HS-27A (cell line): ENCODE results near the gene SAP30L.

Experiments
- DNase-seq: peaks from one replicate; pipeline ENCODE4 v3.0.0-alpha.2; 2012; ENCODE audit warnings: low read depth, missing footprints

The SAP30L gene

GRCh38 chr5:154465169-154465568 is 19.4 kb downstream of the SAP30L start:
- DNase-seq, result no peak

DNA sequence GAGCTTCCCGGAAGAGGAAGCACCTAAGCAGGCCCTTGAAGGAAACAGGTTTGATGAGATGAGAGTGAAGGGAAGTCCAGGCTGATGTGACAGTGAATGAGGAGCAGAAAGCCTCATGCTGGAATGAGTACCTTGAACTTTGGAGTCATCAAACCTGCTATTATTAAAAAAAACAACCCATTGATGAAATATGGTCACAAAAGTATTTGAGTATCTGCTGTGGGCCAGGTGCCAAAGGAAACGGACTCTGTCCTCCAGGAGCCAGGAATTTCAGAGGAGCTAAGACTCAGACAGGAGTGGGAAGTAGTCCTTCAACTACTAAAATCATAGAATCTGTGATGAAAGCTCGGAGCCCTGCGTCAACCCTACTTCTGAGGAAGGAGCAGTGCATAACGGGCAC is 20.4 kb downstream of the SAP30L start:
- no peak for DNase-seq

- DNase-seq, result no peak
Observed at GRCh38 chr5:154466671-154467070, 20.9 kb downstream of the SAP30L start.

DNA sequence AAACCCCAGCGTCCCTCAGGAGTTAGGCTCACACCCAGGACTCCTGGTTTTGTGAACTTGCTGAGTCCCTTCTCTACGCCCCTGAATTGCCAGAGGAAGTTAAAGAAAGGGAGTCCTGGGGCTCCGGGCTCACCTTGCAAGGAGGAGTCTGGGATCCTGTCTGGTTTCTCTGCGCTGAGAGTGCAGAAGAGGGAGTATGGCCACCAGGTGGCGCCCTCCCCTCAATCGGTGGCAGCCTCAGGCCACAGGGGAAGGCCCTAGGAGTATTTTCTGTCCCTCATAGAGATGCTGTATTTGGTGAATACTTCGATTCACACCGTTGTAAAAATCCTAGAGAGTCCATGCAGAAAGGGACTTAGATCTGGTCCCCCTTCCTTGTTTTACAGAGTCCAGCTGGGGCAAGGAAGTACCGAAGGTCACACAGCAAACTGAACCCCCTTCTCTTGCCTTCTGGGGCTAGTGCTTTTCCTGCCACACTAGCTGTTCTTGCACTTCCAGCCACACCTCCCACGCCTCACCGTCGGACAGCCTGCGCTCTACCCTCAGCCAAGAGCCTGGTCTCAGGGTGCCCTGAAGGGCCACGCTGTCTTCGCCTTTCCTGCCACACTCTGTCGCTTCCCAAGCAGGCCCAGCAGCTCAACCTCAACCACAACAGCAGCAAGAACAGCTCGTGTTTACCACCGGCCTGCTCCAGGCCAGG is 22.0 kb downstream of the SAP30L start:
- no peak for DNase-seq

GRCh38 chr5:154470137-154470536 is 24.3 kb downstream of the SAP30L start:
- DNase-seq, result no peak

DNA sequence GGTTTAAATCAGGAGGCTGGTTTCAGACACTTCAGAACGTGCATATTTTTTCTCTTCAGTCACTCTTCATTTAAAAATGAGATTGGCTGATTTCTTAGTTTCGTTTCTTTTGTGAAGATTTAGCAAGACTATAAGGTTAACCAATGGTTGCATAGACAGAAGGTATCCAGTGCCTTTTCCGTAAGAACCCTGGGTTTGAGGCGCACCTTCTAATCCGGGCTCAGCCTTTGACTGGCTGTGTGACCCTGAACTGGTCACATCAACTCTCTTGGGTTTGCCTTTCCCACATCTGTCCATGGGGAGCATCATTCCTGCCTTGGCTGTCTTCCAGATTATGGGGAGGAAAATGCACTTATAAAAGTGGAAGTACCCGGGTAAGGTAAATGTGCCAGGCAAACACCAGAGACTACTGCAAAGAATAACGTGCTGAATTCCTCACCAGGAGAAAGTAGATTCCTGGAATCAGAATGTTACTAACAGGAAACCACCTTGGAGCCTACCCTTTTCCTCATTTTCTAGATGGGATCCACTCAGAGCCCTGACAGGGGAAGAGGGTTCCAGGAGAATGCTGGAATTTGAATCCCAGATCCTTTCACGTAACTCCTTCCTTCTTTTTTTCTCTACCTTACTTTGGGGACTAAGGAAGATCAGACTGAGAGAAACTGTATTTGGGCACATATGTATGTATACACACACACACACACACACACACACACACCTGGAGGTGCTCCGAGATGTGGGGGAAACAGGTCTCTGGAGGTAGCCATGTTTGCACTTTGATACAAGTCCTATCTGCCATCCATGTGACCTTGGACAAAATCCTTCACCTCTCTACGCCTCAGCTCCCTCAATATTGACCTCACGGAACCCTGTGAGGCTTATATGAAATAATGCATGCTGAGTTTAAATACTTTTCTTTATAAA is 25.4 kb downstream of the SAP30L start:
- DNase-seq, result no peak

DNA sequence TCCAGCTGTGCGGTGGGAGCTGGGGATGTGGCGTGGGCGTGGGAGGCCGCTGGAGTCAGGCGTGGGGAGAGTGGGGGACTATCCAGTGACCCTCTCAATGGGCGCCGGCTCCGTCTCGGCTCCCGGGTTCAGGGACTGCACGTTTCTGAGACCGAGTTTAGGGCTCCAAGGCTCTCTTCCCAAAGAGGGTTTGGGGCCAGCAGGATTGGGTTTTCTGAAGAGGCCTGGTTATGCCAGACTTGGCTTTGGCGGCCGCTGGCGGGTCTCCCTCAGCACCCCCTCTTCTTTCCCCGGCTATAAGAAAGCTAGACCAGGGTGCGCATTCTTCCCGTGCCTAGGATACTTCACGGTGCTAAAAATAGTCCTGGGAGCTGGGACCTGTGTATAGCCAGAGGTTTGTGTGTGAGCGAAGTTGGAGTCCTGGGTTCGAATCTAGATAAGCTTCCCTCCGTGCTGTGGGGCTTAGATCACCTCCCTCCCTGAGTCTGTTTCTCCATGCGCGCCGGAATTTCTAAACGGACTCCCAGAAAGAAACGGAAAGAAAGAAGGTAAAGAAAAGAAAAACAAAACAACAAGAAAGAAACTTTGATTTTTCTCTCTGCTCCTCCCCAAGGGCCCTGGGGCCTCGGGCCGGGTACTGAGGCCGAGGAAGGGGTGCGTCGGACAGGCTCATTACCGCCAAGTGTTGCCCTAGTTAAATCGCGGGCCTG is 27.2 kb downstream of the SAP30L start:
- DNase-seq, result no peak

DNA sequence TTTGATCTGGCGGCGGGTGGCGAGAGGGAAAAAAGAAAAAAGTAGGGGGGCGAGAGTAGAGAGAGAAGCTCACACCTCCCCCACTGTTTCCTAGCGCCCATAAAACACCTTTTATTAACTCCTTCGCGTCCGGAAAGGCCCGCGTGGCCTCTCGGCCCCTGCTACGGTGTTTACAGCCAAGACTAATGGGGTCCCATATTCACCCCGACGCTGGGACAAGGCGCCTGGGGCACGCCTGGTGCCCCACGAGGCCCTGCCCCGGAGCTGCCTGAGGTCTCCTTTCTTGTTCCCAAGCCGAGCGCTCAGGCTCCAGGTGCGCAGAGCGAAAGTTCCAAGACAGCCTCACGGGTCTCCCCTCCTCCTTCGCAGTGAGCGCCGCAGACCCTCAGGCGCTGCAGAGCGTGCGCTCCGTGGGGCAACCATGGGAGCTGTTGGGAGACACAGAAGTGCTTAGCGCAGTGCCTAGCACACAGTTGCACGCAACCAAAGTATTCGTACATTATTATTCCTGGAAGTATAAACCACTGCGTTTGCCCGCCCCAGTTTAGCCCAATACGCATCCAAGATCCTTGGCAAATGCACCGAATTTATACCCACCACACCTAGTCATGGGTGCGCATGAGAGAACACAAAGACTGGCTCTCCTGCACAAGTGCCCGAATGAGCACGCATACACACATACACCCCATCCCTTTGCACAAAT is 27.9 kb downstream of the SAP30L start:
- no peak for DNase-seq

DNA sequence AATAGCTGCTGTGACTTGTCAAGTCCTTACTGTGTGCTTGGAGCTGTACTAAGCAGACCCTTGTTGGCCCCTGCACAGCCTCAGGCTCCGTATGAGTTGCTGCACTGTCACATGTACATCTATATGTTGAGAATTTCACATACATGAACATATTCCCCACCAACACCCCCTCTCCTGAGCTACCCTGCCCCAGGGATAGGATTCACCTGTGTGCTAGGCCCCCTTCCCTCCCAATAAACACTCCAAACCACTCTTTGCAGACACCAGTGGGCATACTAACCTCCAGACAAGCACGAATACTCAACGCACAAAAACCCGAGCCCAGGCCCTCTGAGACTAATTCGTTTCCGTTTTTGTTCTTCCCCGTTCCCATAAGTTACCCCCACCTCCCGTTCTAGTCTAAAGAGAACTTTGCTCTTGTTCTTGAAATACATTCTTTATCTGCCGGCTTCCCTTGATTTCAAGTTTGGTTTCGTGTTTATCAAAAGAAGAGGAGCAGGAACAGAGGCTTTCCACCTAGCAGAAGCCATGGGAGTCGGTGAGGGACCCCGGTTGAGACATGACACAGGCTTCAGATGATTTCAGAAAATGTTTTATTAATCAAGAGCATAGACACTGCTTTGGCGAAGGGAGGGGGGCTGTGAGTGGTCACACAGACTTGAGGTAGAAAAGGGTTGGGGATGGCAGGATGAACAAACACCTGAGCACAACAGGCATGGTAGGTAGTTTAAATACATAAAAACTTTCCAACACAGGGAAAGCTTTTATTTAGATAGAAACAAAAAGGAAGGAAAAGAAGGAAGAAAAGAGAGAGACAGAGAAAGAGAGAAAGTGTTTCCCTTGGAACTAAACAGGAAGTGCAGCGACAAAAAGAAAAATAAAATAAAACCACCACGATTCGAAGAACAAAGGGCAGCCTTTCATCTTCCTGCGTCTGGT is 28.9 kb downstream of the SAP30L start:
- no peak for DNase-seq

- DNase-seq, result no peak
Observed at GRCh38 chr5:154475591-154476353, 30.0 kb downstream of the SAP30L start.

GRCh38 chr5:154476354-154477205 is 30.8 kb downstream of the SAP30L start:
- no peak for DNase-seq

GRCh38 chr5:154477382-154478223 is 31.8 kb downstream of the SAP30L start:
- DNase-seq, result no peak

DNA sequence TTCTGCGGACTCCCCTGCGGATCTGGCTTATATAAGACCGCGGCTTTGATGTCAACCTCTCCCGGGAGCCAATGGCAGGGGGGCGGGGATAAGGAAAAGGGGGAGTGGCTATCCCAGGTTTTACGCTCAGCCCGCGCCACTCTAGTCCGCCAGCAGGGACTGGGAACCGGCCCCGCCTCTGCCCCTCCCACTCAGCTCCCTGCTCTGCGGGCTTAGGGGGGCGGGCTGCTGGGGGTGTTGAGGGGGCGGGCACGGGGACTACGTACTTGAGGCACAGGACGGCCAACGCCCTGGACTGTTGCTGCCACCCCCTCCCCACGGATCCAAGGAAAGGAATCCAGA is 32.4 kb downstream of the SAP30L start, which contains the start of gene HAND1:
TSS of gene HAND1 (minus strand) at position 4 of the 342 bp plus-strand sequence. CDS start 219 bp downstream, outside the sequence.
- DNase-seq, result no peak

GRCh38 chr5:154478752-154479159 is 33.0 kb downstream of the SAP30L start:
- no peak for DNase-seq

- no peak for DNase-seq
Observed at GRCh38 chr5:154479160-154479943, 33.6 kb downstream of the SAP30L start.

- no peak for DNase-seq
Observed at GRCh38 chr5:154479944-154480750, 34.4 kb downstream of the SAP30L start.
